Measurements from ENCODE around the gene ARHGAP26. TPM values are rescaled to one million over a fixed set of nuclear protein-coding genes. Genes with fewer than 3 reads are reported as not detected.

The ARHGAP26 gene
- total and polyA plus RNA-seq, 2 of the 4 experiments (the other 2 are of a cell fraction), result 0.54 to 0.56 TPM

DNA sequence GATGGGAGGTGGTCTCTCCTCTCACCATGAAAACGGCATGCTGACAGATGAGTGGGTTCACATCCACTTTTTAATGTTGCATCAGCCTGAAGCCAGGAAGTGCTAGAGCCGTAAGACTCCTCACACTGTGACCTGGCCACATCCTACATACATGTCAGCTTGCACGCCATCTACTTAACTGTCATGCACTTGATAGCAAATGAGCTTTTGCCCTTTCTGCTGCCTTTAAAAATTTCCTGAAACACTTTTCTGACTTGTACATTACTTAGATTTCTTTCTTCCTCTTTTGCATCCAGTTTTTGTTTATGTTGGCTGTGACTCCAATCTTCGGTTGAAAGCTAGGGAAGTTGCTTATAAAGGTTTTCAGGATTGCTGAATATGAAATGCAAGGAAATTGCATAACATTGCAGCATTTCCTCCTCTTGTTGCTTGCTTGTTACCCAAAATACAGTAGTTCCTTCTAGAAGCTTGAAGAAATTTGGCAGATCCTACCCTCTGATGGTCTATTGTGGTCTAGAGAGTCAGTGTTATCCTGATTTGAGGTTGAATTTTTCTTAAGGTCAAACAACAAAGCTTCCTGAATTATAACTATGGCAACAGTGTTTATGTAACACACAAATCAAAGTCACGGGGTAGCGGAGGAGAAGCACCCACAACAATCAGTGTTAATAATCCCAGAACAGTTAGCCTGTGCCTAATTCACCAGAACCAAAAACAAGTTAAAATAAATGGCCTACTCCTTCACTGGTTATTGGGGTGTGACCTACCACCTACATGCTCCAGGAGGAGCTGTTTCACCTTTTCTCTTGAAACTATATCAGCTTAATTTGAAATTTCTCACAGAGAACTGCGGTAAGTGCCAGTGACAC is 232.5 kb downstream of the ARHGAP26 start:
- Histone ChIP-seq H3K23ac (ENCODE audit: low read depth, low read length) (peak overlapping the region; percentile 83), H3K36me3 (ENCODE audit: control insufficient read depth, insufficient read depth, low read length) (no peaks in the 10 kb centered on the region), H4K91ac (ENCODE audit: insufficient read depth, low read depth, low read length) (peak overlapping the region; percentile 77), H3K9me1 (ENCODE audit: insufficient read depth, low read length) (peaks cover 7% of the 10 kb centered on the region), H3K4me1 (ENCODE audit: control insufficient read depth, insufficient read depth, low read length) (peaks cover 12% of the 10 kb centered on the region), H3K4ac (ENCODE audit: low read depth, low read length) (peak overlapping the region; percentile 87), H4K8ac (ENCODE audit: low read depth in 2 of 2, low read length in 2 of 2) (peak overlapping the region; percentile 3 to 91; a peak in 3 of 4 replicates), H3K56ac (ENCODE audit: extremely low read depth, insufficient read depth, low read length) (peak overlapping the region; percentile 75), H3K27ac (ENCODE audit: insufficient read depth, low read length) (peak overlapping the region; percentile 81), H2BK5ac (ENCODE audit: low read depth, low read length, poor library complexity, severe bottlenecking) (peak overlapping the region; percentile 74), H3K27me3 (ENCODE audit: control insufficient read depth, insufficient read depth, low read length) (no peaks in the 10 kb centered on the region), H2AK5ac (ENCODE audit: low read depth, low read length) (peak overlapping the region; percentile 85), H3K14ac (replicated peaks; ENCODE audit: low read depth, low read length) (peak overlapping the region; percentile 65), H2AK9ac (replicated peaks; ENCODE audit: low read depth, low read length, poor library complexity) (peak overlapping the region; percentile 68), H3K4me3 (ENCODE audit: insufficient read depth, low read depth, low read length) (no peak overlapping the region), H4K5ac (ENCODE audit: low read depth, low read length) (peak overlapping the region; percentile 46), H2AFZ (replicated peaks; ENCODE audit: low read length, poor library complexity) (peak overlapping the region; percentile 67), H3K9ac (ENCODE audit: low read depth, low read length) (peak overlapping the region; percentile 34; the same call in 1 of the 2 replicates), H2BK15ac (ENCODE audit: low read depth, low read length) (peak overlapping the region; percentile 83), H3K4me2 (ENCODE audit: low read depth, low read length) (peak overlapping the region; percentile 60), H3K79me1 (ENCODE audit: low read depth in 1 of 2, low read length in 2 of 2) (no peaks in the 10 kb centered on the region), H4K20me1 (ENCODE audit: insufficient read depth, low read length) (no peaks in the 10 kb centered on the region), H2BK120ac (ENCODE audit: low read depth, low read length) (peak overlapping the region; percentile 80), H2BK20ac (ENCODE audit: low read depth, low read length) (peak overlapping the region; percentile 79), H3K18ac (ENCODE audit: low read depth, low read length) (peak overlapping the region; percentile 62), H3K9me3 (ENCODE audit: control insufficient read depth, insufficient read depth, low read length) (no peaks in the 10 kb centered on the region)
- WGBS, 2 experiments (ENCODE audit: extremely low coverage in 2 of 2, insufficient read length in 1 of 2), result 57% methylated on average over 1 of the region's 7 CpGs; no CpG with 5 or more reads in 1 of the 2 experiments
- DNase-seq (peak; percentile 86), ATAC-seq (ENCODE audit: low read depth) (peak; percentile 59)
- dilution Hi-C loops (cut with HindIII; ENCODE audit: low sequenced_read_pairs, unreplicated experiment), result no loop called here
- ChIA-PET CTCF (interaction anchor here (0.8 to 1.7 kb wide), 8 partner anchors 18 to 186 kb away, joined by 3 to 6 read pairs (median 3); no protein-coding TSS in a partner anchor), POLR2A (ENCODE audit: unreplicated experiment) (interaction anchor here (0.7 kb wide), 1 partner anchor 16 kb away, joined by 4 read pairs; no protein-coding TSS in a partner anchor)
- in situ Hi-C loops (cut with MboI; ENCODE audit: low sequenced_read_pairs), result loop anchor here (25.0 kb wide), 1 partner anchor 1185 kb away; no protein-coding TSS in a partner anchor
- intact Hi-C loops (cut with micrococcal nuclease), result loop anchor here (2.0 to 5.0 kb wide), 2 partner anchors 242 to 400 kb away; partner anchors contain the start of gene NR3C1
- BruUV-seq (replicated peaks), result no TSS peak
- TF ChIP-seq BHLHE40 (IDR thresholded peaks at IDR 0.05; ENCODE audit: low read depth, low read length), result peak; percentile 22; the same call in 1 of the 2 replicates
- TF ChIP-seq RFX5 (IDR thresholded peaks at IDR 0.05; ENCODE audit: low read depth, low read length), result no peak
- TF ChIP-seq POLR2A (IDR thresholded peaks at IDR 0.05; ENCODE audit: low read depth, low read length), result no peak; the same call in 1 of the 2 replicates
- TF ChIP-seq, protein P1, sequence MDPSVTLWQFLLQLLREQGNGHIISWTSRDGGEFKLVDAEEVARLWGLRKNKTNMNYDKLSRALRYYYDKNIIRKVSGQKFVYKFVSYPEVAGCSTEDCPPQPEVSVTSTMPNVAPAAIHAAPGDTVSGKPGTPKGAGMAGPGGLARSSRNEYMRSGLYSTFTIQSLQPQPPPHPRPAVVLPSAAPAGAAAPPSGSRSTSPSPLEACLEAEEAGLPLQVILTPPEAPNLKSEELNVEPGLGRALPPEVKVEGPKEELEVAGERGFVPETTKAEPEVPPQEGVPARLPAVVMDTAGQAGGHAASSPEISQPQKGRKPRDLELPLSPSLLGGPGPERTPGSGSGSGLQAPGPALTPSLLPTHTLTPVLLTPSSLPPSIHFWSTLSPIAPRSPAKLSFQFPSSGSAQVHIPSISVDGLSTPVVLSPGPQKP (IDR thresholded peaks at IDR 0.05; ENCODE audit: borderline replicate concordance, low read depth, low read length), result no peak
- TF ChIP-seq, protein P2, sequence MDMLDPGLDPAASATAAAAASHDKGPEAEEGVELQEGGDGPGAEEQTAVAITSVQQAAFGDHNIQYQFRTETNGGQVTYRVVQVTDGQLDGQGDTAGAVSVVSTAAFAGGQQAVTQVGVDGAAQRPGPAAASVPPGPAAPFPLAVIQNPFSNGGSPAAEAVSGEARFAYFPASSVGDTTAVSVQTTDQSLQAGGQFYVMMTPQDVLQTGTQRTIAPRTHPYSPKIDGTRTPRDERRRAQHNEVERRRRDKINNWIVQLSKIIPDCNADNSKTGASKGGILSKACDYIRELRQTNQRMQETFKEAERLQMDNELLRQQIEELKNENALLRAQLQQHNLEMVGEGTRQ (IDR thresholded peaks at IDR 0.05; ENCODE audit: low read depth, low read length), result no peak
- TF ChIP-seq SMC3 (IDR thresholded peaks at IDR 0.05; ENCODE audit: low read depth, low read length), result peak; percentile 55
- no peak for TF ChIP-seq MXI1 (IDR thresholded peaks at IDR 0.05; ENCODE audit: borderline replicate concordance, low read depth, low read length)
- TF ChIP-seq MAFK (IDR thresholded peaks at IDR 0.05; ENCODE audit: low read depth, low read length), result peak; percentile 34; the same call in 1 of the 2 replicates
- TF ChIP-seq FOS (IDR thresholded peaks at IDR 0.05; ENCODE audit: low read depth, low read length), result no peak
- no peak for TF ChIP-seq NFE2L2 (IDR thresholded peaks at IDR 0.05; ENCODE audit: low read depth, low read length)
- TF ChIP-seq RCOR1 (IDR thresholded peaks at IDR 0.05; ENCODE audit: insufficient replicate concordance, low read length), result no peak
- no peak for TF ChIP-seq MAZ (IDR thresholded peaks at IDR 0.05; ENCODE audit: borderline replicate concordance, low read depth, low read length)
- no peak for TF ChIP-seq CHD1 (IDR thresholded peaks at IDR 0.05; ENCODE audit: low read depth, low read length)
